ENCODE measurements around the gene PWP1.
"Not testable (repeated sequence)": the region's sequence is repeated elsewhere in the genome, so short reads cannot be mapped to it uniquely, and the experiment has no call there.

DNA sequence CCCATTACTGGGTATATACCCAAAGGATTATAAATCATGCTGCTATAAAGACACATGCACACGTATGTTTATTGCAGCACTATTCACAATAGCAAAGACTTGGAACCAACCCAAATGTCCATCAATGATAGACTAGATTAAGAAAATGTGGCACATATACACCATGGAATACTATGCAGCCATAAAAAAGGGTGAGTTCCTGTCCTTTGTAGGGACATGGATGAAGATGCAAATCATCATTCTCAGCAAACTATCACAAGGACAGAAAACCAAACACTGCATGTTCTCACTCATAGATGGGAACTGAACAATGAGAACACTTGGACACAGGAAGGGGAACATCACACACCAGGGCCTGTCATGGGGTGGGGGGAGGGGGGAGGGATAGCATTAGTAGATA lies 42.1 kb downstream of the PWP1 start:
- TF ChIP-seq NBN (IDR thresholded peaks at IDR 0.05); NFYB (IDR thresholded peaks at IDR 0.05; ENCODE audit: insufficient read depth, low read depth, low read length); PML (IDR thresholded peaks at IDR 0.05; ENCODE audit: low read length); TAF1 (IDR thresholded peaks at IDR 0.05; ENCODE audit: borderline replicate concordance, low read depth, low read length); EZH2 (IDR thresholded peaks at IDR 0.05; ENCODE audit: borderline replicate concordance, control insufficient read depth, low read depth, low read length): not testable (repeated sequence)
- TF ChIP-seq, protein P1, sequence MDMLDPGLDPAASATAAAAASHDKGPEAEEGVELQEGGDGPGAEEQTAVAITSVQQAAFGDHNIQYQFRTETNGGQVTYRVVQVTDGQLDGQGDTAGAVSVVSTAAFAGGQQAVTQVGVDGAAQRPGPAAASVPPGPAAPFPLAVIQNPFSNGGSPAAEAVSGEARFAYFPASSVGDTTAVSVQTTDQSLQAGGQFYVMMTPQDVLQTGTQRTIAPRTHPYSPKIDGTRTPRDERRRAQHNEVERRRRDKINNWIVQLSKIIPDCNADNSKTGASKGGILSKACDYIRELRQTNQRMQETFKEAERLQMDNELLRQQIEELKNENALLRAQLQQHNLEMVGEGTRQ (IDR thresholded peaks at IDR 0.05; ENCODE audit: borderline replicate concordance, low read depth, low read length), result not testable (repeated sequence)

Data from GM12878 (cell line).